K562 (cell line): ENCODE results near the gene RAD21L1. TPM values are rescaled to one million over a fixed set of nuclear protein-coding genes. Genes with fewer than 3 reads are reported as not detected.

ENCODE experiments used
- ATF3 ChIP-seq, 2 experiments: fragments of 450-650 bp in 1 of 2; sonication (generic) in 1 of 2; formaldehyde crosslinking in 1 of 2; IDR thresholded peaks in 1 of 2; conservative IDR thresholded peaks in 1 of 2; 2 replicates each; pipeline versions ENCODE4 v1.6.1 to v1.8.1; 2016 to 2023; ENCODE audit warnings: mild to moderate bottlenecking in 2 of 2, moderate library complexity in 2 of 2, inconsistent platforms in 1 of 2, missing genetic modification reagents in 1 of 2
- CHD4 ChIP-seq: fragments of 200-600 bp; sonication (generic); IDR thresholded peaks from 3 replicates; pipeline ENCODE4 v1.6.1; 2012; ENCODE audit warnings: low read depth, mild to moderate bottlenecking, mixed read lengths, low read length, inconsistent platforms; ENCODE audit not compliant: insufficient read depth, insufficient replicate concordance, poor library complexity, severe bottlenecking
- CTBP1 ChIP-seq: fragments of 450-650 bp; IDR thresholded peaks from 2 replicates; pipeline ENCODE4 v1.6.1; 2016; ENCODE audit warnings: borderline replicate concordance
- ELF4 ChIP-seq: fragments of 450-650 bp; formaldehyde crosslinking; IDR thresholded peaks from 2 replicates; pipeline ENCODE4 v1.4.0; 2022; ENCODE audit warnings: missing genetic modification characterization
- ETV5 ChIP-seq: sonication (generic); formaldehyde crosslinking; IDR thresholded peaks from 2 replicates; pipeline ENCODE4 v1.4.0; 2020; ENCODE audit warnings: low read depth, mild to moderate bottlenecking, missing genetic modification reagents
- FOSL1 ChIP-seq: fragments of 200-800 bp; sonication (Bioruptor generic); conservative IDR thresholded peaks from 2 replicates; pipeline ENCODE4 v1.6.1; 2016; ENCODE audit warnings: missing genetic modification characterization, missing compliant biosample characterization
- HDAC1 ChIP-seq, 2 experiments: fragments of 450-650 bp; IDR thresholded peaks; 2 replicates each; pipeline ENCODE4 v1.6.1; 2016 to 2017; ENCODE audit warnings: inconsistent platforms in 1 of 2, mild to moderate bottlenecking in 1 of 2, moderate library complexity in 1 of 2
- HNRNPLL ChIP-seq: fragments of 200-400 bp; formaldehyde crosslinking; IDR thresholded peaks from 2 replicates; pipeline ENCODE4 v1.6.1; 2017; ENCODE audit warnings: low read length, low read depth, mild to moderate bottlenecking; ENCODE audit not compliant: poor library complexity, severe bottlenecking
- NFXL1 ChIP-seq: fragments of 450-650 bp; formaldehyde crosslinking; IDR thresholded peaks from 2 replicates; pipeline ENCODE4 v1.4.0; 2021; ENCODE audit warnings: mild to moderate bottlenecking
- PREB ChIP-seq: sonication (generic); formaldehyde crosslinking; IDR thresholded peaks from 2 replicates; pipeline ENCODE4 v1.8.1; 2023; ENCODE audit warnings: mild to moderate bottlenecking, missing genetic modification reagents
- RFX7 ChIP-seq: fragments of 250-450 bp; sonication (Bioruptor Pico); IDR thresholded peaks from 2 replicates; pipeline ENCODE4 v1.5.1; 2021; ENCODE audit warnings: mild to moderate bottlenecking
- UBTF ChIP-seq, 2 experiments: IDR thresholded peaks; 2 replicates each; pipeline ENCODE4 v1.6.1; 2012; ENCODE audit warnings: improper control_type of control experiment in 2 of 2, low read depth in 2 of 2, low read length in 2 of 2, borderline replicate concordance in 1 of 2
- ZMIZ1 ChIP-seq, 2 experiments: fragments of 150-350 bp in 1 of 2; IDR thresholded peaks; 2 replicates each; pipeline ENCODE4 v1.6.1; 2012 to 2016; ENCODE audit warnings: low read depth in 2 of 2, low read length in 2 of 2, mild to moderate bottlenecking in 1 of 2, moderate library complexity in 1 of 2
- ZNF431 ChIP-seq: sonication (generic); formaldehyde crosslinking; IDR thresholded peaks from 2 replicates; pipeline ENCODE4 v1.8.0; 2022; ENCODE audit warnings: mild to moderate bottlenecking, missing genetic modification reagents
- ZNF444 ChIP-seq: fragments of 250-450 bp; sonication (Bioruptor Pico); IDR thresholded peaks from 2 replicates; pipeline ENCODE4 v1.4.0; 2020; ENCODE audit warnings: mild to moderate bottlenecking, moderate library complexity
- ZNF551 ChIP-seq: fragments of 250-450 bp; sonication (Bioruptor Pico); IDR thresholded peaks from 2 replicates; pipeline ENCODE4 v1.5.0; 2021; ENCODE audit warnings: mild to moderate bottlenecking, moderate library complexity
- ZNF695 ChIP-seq: fragments of 450-650 bp; formaldehyde crosslinking; IDR thresholded peaks from 2 replicates; pipeline ENCODE4 v1.4.0; 2020; ENCODE audit warnings: mild to moderate bottlenecking, moderate library complexity
- ZNF707 ChIP-seq: fragments of 250-450 bp; sonication (Bioruptor Pico); conservative IDR thresholded peaks from 2 replicates; pipeline ENCODE4 v1.8.0; 2022; ENCODE audit warnings: inconsistent platforms, mild to moderate bottlenecking, moderate library complexity
- polyA plus RNA-seq, 8 experiments: library from polyadenylated mRNA; depleted of rRNA in 4 of 8; stranded (reverse) in 5 of 8; unstranded in 3 of 8; fragments of >200 nt; fragmentation: Nextera tagmentation in 2 of 8; fragmentation: Illumina TruSeq in 1 of 8; extraction: Ambion mirVana in 2 of 8; extraction: Trizol in 1 of 8; gene quantifications; 2 replicates each; pipeline versions ENCODE4 v1.2.1 to v1.2.3, GENCODE V29; 2011 to 2014; ENCODE audit warnings: inconsistent platforms in 1 of 8, missing spikeins in 1 of 8
- total RNA-seq, 7 experiments: library from RNA; depleted of rRNA in 6 of 7; stranded (reverse); fragments of >200 nt in 6 of 7; fragmentation: Illumina TruSeq in 2 of 7; extraction: Trizol in 2 of 7; gene quantifications; 2 replicates each; pipeline versions ENCODE4 v1.2.1 to v1.2.3, GENCODE V29; 2011 to 2021; ENCODE audit warnings: low replicate concordance in 1 of 7

RAD21L1 gene
- total and polyA plus RNA-seq, 9 of the 15 experiments (the other 6 are each of a cell fraction or from before 2014, with no cell fraction given): 0.17 to 1.7 (median 0.45) TPM; not detected in 1

GRCh38 chr20:1266167-1266973 lies 40.5 kb downstream of the RAD21L1 start, which contains the start of gene SNPH (continued):
- TF ChIP-seq ATF3 (IDR thresholded peaks at IDR 0.05) (peak; percentile 83), ATF3 (CRISPR knock-in tag; conservative IDR thresholded peaks at IDR 0.05) (no peak), RFX7 (no peak), ZNF431 (CRISPR knock-in tag) (no peak), FOSL1 (tag) (peak; percentile 88), ZNF707 (CRISPR knock-in tag) (no peak), HDAC1 (IDR thresholded peaks at IDR 0.05) (0 out of 4 replicates have a peak, but pooled peaks of 1 of the 2 experiments have one; percentile 22), PREB (CRISPR knock-in tag) (no peak), HNRNPLL (peak; percentile 87), ETV5 (CRISPR knock-in tag) (no peak), ELF4 (CRISPR knock-in tag) (no peak), CTBP1 (peak; percentile 40; the same call in 1 of the 2 replicates), ZNF695 (CRISPR knock-in tag) (no peak), ZMIZ1 (IDR thresholded peaks at IDR 0.05; ENCODE audit: low read depth in 2 of 2, low read length in 2 of 2) (no peak), ZNF444 (CRISPR knock-in tag) (no peak), CHD4 (no peak), UBTF (IDR thresholded peaks at IDR 0.05; ENCODE audit: borderline replicate concordance in 1 of 2, low read depth in 2 of 2, low read length in 2 of 2) (peak; percentile 51 to 87; a peak in 1 of 4 replicates), ZNF551 (CRISPR knock-in tag) (no peak), NFXL1 (CRISPR knock-in tag) (no peak)
